T-helper 22 cell (primary cell): Measurements from ENCODE around the gene WDR45B.
A peak's percentile ranks its signal among the peaks of the same experiment; 100 is the strongest.
"Not testable (repeated sequence)": the region's sequence is repeated elsewhere in the genome, so short reads cannot be mapped to it uniquely, and the experiment has no call there.

Source experiments
- DNase-seq: peaks from one replicate; pipeline ENCODE4 v3.0.0-alpha.2; 2020; ENCODE audit warnings: low read depth

The WDR45B gene

DNA sequence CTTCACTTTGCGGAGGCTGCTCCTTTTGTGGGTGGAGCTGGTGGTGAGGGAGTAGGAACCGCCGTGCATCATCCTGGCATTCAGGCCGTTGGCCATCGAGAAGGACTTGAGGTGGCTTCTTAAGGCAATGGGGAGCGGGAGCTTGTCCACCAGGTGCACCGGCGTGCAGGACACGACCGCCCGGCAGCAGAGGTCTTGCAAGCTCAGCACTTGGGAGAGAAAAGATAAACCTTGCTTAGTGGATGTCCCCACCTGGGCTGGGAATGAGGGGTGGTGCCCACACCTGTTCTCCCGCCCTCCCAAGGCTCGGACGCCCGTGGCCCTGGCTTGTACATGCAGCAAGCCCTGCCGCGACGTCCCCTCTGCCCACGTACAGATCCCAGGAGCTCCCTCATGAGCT lies 9.7 kb upstream of the WDR45B start:
- no peak for DNase-seq

DNA sequence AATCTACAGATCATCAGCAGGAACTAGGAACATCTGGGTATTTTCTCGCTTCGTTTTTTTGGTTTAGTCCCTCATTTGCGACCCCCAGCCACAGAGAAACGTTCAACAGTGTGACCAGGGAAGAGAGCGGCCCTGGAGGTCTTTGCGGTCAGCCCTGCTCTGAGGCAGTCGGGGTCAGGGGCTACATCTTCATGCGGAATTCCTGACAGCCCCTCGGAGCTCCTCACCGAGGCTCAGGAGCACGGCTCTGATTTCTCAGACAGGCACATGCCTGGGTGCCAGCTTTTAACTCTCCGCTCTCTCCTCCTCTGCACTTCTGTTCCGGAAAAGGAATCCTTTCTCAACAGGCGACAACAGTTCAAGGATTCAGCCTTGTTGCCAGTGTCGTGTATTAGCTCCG lies 8.0 kb upstream of the WDR45B start:
- no peak for DNase-seq

DNA sequence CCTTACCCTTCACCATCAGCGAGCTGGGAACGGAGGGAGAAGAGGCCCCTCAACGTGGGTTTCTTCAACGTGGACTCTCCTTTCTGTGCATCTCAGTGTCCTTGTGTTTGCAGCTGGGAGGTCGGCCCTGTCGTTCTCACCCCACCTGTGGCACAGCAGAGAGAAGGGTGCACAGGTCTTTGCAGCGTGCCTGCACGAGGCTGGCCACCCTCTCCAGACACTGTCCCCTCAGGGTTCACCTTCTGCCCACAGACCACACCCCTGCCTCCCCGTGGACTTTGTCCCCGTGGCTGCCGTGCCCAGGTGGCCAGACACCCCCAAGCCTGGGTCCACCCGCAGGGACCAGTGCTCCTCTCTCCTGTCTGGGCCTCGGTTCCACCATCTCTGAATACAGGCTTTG lies 7.3 kb upstream of the WDR45B start:
- DNase-seq: no peak

DNA sequence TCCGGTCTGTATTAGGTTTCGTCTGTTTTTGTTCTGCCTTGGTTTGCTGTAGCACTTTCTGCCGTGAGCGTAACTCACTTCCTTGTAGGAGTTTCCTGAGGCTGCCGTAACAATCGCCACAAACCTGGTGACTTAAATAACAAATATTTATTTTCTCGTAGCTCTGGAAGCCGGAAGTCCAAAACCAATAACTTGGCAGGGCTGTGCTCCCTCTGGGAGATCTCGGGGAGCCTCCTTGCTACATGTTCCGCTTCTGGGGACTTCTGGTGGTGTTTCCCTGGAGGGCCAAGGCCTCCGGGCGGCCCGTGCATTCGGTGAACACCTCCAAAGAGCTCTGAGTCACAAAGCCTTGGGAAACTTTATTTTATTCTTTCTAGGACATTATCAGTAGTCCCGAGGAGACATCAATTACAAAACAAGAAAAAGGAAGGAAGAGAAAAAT lies 6.8 kb upstream of the WDR45B start:
- DNase-seq: no peak

DNA sequence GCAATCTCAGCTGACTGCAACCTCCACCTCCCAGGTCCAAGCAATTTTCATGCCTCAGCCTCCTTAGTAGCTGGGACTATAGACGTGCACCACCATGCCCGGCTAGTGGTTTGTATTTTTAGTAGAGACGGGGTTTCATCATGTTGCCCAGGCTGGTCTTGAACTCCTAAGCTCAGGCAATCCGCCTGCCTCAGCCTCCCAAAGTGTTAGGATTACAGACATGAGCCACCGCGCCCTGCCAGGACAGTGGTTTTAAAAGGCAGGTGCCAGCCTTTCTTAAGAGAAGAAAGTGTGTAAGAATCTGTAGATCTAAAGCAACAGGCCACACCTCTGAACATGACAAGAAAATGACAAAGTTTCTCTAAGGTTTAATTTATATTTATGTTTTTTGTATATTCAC lies 6.4 kb upstream of the WDR45B start:
- DNase-seq: not testable (repeated sequence)

DNA sequence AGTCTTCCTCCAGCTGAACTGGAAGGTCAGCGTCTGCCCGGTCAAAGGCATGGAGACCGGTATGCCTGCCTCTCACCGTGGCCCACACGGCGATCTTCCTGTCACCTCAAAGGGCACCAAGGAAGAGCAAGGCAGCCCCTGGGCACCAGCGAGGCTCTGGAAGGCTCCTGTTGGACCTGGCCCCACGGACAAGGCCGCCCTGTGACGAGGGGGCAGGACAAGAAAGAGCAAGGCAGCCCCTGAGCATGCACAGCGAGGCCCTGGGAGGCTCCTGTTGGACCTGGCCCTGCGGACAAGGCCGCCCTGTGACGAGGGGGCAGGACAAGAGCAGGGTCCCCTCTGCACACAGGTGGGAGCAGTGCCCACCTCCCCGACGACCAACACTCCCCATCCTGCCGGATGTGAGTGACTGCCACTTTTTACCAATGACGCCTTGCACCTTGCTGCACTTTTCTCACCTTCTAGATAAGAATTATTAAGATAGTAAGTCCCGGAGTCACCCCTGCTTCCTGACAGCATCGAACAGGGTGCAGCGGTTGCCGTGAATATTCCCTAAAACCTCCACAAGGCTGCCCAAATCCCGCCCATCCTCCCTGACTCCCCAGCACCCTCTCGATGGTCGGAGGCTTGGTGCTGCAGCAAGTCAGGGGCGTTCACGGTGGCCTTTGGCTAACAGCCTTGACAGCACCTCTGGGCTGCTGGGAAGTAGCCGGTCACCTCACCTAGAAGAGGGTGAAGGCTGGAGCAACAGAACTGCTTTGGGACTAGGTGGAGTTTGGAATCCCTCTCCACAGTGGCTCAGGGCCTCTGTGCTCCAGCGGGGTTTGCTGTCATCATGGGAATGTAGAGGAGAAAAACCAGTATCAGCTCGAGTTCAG lies 5.6 kb upstream of the WDR45B start:
- DNase-seq: no peak

DNA sequence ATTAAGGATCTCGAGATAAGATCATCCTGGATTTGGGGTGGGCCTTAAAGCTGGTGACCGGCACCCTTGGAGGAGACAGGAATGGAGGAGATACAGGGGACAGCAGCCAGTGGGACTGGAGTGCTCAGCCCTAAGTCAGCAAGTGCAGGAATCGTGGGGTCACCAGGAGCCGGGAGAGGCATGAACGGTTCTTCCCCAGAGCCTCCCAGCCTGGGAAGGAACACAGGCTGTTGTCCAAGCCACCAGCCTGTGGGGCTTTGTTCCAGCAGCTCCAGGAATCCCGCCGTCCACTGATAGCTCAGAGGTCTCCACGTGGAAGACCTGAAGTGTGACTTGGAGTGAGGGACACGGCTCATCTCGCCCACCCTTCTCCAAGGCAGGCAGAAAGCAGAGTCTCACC lies 2.5 kb upstream of the WDR45B start:
- no peak for DNase-seq

DNA sequence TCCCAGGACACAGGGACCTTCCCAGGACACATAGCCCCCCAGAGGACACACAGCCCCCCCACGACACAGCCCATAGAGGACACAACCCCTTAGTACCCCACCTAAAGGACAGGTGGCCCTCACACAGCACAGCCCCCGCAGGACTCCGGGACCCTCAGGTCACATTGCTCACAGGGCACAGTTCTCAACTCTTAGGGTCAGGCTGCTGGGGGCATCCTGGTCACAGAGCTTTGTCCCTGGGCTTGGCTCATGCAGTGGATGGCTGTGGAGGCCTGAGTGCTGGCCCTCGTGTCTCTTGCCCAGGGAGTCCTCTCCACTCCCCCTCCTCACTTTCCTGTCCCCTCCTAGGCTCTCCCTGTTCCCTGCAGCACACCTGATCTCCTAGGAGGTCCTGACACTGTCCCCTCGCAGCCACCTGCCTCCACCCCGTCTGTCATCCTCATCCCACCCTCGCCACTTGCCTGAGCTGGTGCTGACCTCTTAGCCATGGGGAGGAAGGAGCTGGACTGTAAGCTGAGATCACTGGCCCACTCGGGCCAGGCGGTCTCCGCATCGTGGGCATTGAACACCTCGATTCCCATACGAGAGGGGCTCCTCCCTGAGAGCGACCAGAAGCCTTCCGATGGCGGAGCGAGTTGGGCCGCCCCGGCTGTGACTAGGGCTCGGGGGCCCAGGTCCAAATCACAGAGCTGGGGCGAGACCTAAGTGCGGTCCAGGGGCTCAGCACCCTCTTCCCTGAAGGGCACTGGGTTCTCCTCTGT lies 1.4 kb upstream of the WDR45B start:
- no peak for DNase-seq

DNA sequence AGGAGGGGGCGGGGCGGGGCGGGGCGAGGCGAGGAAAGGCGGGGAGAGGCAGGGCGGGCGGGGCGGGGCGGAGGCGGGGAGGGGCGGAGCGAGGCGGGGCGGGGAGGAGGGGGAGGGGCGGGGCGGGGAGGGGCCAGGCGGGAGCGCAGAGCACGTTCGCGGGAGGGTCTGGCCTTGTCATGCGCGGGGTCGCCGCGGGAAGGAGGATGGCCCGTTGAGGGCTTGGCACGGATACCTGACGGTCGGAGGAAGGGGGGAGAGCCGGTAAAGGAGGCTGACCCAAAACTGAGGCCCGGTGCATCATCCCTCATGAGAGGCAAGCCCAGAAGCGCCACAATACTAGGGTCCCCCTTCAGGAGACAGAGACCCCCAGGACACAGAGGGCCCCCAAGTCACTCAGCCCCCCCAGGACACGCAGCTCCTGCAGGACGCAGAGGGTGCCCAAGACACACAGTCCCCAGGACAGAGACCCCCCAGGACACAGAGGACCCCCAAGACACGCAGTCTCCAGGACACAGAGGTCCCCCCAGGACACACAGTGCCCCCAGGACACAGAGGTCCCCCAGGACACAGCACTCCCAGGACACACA lies 593 bp upstream of the WDR45B start:
- peak; percentile 46 for DNase-seq

DNA sequence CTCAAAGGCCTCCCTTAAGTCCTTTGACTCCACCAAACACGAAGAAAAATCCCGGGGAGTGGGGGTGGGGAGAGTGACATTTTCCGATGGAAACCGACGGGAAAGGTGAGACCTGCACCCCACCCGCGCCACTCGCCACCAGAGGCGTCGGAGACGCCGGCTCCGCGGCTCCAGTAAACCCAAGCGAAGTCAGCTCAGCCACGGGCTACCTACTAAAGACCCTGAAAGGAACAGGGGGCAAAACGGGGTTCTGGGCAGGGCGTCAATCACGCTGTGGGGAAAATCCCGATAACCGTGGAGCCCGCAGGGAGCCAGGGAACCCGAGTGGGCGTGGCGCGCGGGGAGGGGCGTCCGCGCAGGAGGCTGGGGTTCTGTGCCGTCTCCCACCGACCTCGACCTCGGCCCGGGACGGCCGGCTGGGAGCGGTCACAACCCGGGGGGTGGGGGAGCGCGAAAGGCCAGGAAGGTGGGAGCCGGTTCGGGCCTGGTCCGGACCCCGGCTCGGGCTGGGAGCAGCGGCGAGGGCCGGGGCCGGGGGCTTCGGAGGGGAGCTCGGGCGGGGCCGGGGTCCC lies 565 bp downstream of the WDR45B start:
- DNase-seq: peak; percentile 54

DNA sequence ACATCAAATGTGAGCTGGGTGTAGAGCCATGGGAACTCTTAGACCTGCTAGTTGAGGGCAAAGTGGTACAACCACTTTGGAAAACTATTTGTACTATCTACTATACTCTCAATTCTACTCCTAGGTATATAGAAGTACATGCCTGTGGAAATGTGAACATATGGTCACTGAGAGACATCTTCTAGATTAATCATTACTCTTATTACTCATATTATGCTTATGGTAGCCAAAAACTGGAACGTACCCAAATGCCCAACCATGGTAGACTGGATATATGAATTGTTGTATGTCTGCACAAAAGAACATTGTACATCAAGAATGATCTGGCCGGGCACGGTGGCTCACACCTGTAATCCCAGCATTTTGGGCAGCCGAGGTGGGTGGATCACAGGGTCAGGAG lies 2.7 kb downstream of the WDR45B start:
- no peak for DNase-seq

DNA sequence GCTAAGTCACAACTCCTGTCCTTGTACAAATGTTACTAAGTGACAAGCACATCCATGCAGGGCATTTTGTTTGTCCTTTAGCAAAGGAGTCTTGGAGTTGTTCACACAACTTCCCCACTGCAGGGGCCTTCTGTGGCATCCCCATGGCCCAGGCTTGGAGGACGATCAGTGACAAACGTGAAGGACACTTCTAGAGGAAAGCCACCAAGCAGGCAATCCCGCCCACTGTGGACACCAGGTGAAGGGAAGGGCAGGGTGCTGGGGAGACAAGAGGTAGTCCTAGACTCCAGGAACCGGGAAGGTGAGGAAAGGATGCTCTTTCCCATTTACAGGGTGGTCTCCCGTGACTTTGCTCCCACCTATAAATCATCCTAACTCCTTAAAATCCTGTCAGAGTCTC lies 4.1 kb downstream of the WDR45B start:
- no peak for DNase-seq

DNA sequence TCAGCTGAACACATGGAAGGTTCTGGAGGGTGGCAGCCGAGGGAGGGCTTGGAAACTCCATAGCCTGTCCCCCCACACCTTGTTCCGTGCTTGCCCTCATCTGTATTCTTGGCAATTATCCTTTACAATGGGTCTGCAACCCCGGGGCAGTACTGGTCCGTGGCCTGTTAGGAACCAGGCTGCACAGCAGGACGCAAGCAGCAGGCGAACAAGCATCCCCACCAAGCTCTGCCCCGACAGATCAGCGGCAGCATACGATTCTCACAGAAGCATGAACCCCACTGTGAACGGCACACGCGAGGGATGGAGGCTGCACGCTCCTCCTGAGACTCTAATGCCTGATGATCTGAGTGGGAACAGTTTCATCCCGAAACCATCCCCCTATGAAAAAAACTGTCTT lies 6.2 kb downstream of the WDR45B start:
- DNase-seq: no peak

DNA sequence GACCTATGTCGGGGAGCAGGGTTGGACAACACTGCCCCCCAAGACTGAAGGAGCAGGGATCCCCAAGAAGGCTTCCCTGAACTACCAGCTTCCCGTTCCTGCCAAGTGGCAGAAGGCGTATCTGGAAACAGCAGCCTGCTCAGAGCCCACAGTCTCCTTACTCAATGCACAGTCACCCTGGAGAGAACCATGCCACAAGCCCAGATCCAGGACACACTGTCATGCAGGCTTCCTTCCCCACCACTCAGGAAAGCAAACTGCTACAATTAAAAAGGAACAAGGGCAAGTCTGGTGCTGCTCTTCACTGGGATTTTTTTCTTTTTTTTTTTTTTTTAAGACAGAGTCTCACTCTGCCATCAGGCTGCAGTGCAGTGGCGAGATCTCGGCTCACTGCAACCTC lies 8.2 kb downstream of the WDR45B start:
- no peak for DNase-seq

DNA sequence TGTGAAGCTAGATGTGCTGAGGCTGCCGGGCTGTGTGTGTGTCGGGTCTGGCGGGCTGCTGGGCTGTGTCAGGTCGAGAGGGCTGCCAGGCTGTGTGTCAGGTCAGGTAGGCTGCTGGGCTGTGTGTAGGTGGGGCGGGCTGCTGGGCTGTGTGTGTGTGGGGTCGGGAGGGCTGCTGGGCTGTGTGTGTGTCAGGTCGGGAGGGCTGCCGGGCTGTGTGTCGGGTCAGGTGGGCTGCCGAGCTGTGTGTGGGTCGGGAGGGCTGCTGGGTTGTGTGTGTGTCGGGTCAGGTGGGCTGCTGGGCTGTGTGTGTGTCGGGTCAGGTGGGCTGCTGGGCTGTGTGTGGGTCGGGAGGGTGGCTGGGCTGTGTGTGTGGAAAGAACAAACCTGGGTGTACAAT lies 8.6 kb downstream of the WDR45B start:
- DNase-seq: no peak

DNA sequence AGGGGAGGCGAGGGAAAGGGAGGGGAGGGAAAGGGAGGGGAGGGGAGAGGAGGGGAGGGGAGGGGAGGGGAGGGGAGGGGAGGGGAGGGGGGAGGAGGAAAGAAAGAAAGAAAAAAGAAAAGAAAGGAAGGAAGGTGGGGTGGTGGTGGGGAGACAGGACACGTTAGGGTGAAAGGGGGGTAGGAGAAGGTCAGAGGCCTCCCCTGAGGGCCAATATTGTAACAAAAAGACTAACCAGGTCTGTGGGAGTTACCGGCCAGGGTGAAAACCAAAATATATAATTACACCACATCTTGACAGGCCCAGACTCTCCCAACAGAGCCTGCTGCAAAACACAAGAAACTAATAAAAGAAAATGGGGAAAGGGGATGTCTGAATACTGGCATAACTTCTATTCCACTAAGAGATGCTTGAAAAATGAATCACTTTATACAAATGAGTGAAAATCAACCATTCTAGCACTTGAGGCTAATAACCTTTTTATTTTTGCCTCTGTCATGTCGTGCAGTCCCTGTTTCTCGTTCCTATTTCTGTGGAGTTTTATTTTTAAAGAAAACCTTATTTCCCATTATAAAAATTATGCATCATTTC lies 10.0 kb downstream of the WDR45B start:
- no peak for DNase-seq

DNA sequence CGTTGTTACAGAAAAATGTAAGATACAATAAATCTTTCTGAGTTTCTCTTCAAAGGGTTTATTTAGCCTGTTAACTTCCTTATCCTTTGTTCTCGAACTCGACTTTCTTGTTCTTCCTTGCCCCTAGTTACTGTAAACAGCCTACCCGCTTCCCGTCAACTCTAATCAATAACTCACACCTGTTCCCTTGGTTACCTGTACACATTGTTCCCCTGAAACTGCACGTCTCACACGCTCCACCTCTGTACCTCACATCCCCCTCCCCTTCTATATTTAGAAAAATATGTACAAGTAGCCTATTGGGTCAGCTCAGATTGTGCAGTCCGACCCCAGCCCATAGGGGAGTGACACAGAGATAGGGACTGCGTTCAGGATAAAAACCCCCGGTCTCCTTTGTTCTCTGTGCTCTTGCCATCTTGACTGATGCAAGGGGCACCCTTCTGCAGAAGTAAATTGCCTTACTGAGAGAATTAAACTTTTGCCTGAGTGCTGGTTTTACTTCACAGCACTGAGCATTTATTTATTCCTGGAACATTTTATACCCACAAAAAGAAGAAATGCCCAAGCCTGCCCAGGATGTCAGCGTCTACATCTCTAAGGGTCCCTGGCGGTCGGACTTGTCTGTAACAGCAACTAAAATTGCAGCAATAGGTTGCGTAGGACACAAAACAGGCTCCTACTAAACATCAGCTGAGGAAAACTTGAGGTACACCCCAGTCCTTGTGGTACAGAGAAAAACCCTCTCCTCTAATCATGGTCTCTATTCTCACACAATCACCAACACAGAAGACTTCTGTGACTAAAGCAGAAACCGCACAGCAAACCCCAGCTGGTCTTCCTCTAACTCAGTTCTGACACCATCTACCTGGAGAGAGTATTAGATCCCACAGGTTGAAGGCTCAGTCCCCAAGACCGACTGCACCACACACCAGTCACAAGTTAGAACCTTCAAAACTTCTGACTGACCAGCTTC lies 11.3 kb downstream of the WDR45B start:
- no peak for DNase-seq

DNA sequence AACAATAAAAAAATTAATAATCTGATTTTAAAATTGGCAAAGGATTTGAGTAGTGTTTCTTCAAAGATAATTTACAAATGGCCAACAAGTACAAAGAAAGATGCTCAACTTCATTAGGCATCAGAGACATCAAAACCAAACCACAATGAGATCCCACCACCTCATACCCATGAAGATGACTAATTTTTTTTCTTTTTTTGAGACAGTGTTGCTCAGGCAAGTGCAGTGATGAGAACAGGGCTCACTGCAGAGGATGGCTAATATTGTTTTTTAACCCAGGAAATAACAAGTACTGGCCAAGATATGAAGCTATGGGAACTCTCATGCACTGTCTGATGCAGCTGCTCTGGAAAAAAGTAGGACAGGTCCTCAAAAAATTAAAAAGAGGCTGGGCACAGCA lies 14.9 kb downstream of the WDR45B start:
- no peak for DNase-seq

DNA sequence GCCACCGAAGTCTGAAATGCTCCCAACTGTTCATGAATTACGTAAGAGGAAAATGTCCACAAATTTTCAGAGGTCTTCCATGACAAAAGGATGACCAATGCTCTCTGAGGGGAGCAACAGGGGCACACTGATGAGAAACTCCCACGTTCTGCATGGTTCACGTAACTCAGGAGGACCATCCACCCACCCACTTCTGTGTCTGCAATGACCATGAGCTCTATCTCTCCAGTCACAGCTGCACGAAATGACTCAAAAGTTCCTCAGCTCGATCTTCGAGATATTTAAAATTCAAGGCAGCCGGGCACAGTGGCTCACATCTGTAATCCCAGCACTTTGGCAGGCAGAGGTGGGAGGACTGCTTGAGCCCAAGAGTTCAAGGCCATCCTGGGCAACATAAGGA lies 15.8 kb downstream of the WDR45B start:
- DNase-seq: no peak

DNA sequence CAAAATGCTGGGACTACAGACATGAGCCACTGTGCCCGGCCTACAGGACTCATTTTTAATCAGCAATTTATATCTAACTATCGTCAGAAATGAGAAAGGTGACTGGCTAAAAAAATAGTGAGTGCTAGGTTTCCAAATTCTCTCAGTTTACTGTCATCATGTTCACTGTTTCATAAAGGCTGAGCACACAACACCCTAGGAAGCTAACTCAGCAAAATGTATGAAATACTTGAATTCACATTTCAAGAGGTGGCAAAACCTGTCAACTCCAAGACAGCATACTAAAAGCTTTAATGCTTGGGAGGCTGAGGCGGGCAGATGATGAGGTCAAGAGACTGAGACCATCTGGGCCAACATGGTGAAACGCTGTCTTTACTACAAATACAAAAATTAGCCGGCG lies 16.7 kb downstream of the WDR45B start:
- DNase-seq: no peak

DNA sequence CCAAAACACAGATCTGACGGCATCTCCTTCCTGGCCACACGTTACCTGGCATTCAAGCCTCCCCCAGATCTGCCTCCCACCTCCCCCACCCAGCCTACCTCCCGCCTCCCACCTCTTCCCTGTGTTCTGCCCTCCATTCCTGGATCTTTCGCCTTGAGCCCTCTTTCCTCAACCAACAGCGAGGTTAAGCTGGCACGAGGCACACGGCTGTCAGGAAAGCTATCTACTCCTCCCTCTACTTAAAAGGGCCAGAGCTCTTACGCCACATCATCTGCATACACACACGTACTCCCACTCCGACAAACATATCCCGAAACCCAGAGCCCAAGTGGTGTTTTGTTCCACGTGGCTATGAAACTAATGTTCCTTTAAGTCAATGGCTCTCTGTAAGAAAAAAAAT lies 18.0 kb downstream of the WDR45B start:
- DNase-seq: no peak
